Adipocyte (in vitro differentiated cells): ENCODE measurements around the gene MYO16.

Experiments
- DNase-seq: peaks from one replicate; pipeline ENCODE4 v3.0.0-alpha.2; 2015; ENCODE audit warnings: low read depth
- H3K27me3 ChIP-seq: replicated peaks from 2 replicates; pipeline ENCODE4 v1.7.0; 2013; ENCODE audit warnings: mild to moderate bottlenecking, low read length, moderate library complexity; ENCODE audit not compliant: control insufficient read depth, insufficient read depth
- H3K36me3 ChIP-seq: 2 replicates; pipeline ENCODE4 v1.7.0; 2013; ENCODE audit warnings: low read length, mild to moderate bottlenecking, moderate library complexity; ENCODE audit not compliant: control insufficient read depth, insufficient read depth, severe bottlenecking
- H3K4me1 ChIP-seq: 2 replicates; pipeline ENCODE4 v1.7.0; 2013; ENCODE audit warnings: mild to moderate bottlenecking, low read length, moderate library complexity; ENCODE audit not compliant: control insufficient read depth, insufficient read depth
- H3K4me3 ChIP-seq: 2 replicates; pipeline ENCODE4 v1.7.0; 2013; ENCODE audit warnings: mild to moderate bottlenecking, low read length, moderate library complexity
- H3K9ac ChIP-seq: 2 replicates; pipeline ENCODE4 v1.7.0; 2013; ENCODE audit warnings: mild to moderate bottlenecking, low read length, moderate library complexity
- H3K9me3 ChIP-seq: 2 replicates; pipeline ENCODE4 v1.7.0; 2013; ENCODE audit warnings: mild to moderate bottlenecking, low read length, moderate library complexity; ENCODE audit not compliant: control insufficient read depth

Gene MYO16

DNA sequence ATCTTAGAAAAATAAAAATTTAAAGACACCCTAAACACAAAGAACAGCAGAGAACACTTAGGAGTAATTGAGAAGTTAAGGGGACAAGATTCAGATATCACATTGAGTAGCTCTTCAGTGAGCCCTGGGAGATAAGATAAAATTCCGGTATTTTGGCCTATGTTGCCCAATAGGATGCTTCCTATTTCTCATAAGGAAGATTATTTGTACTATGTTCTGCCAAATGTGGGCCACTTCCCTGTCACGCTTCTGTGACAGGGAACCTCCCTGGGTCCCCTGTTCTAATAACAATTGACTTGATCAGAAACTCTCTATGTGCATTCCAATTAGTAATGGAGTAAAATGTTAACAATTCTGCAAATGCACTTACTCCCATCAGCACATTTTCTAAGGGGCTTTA lies 310.7 kb downstream of the MYO16 start:
- no peaks in the 10 kb centered on the region for H3K9me3 ChIP-seq
- H3K9ac ChIP-seq = no peak overlapping the region
- no peaks in the 10 kb centered on the region for H3K27me3 ChIP-seq
- no peak for DNase-seq
- H3K4me3 ChIP-seq = no peak overlapping the region
- H3K36me3 ChIP-seq = no peaks in the 10 kb centered on the region
- H3K4me1 ChIP-seq = peaks cover 7% of the 10 kb centered on the region

DNA sequence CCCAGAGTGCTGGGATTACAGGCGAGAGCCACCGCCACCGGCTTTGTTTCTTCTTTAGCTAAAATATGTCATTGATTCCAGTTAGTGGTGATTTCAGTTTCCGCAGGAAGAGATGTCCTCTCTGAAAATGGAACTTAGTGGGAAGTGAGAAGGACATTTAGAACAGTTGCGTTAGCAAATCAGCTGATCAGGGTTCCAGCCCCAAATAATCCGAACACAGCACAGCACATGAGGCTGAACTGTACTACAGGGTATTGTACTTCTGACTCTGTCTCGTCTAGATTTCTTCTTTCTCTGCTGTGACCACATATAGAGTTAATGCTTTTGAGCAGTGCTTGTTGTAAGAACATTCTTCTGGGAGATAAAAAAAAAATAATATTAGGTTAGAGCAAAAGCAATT lies 314.4 kb downstream of the MYO16 start:
- Histone ChIP-seq H3K36me3 (no peaks in the 10 kb centered on the region), H3K27me3 (no peaks in the 10 kb centered on the region), H3K4me3 (no peak overlapping the region), H3K9me3 (no peaks in the 10 kb centered on the region), H3K9ac (no peak overlapping the region), H3K4me1 (peaks cover 27% of the 10 kb centered on the region)
- DNase-seq = no peak

DNA sequence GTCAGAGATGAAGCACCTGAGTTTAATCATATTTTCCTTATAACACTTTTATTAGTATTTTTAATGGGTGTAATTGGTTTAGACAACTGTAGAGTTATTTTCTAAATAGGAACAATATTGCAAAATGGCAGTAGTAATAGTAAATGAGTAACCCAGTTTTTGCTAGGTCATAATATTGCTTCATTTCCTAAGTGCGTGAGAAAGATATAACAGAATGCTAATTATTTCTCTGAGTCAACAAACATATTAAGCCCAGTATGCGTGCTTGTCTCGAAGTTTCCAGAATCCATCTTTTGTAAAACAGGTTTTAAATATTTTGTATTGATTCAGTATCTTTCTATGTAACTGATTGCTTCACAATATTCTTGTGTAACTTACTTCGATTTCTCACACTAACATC lies 315.3 kb downstream of the MYO16 start:
- no peaks in the 10 kb centered on the region for H3K36me3 ChIP-seq
- no peak for DNase-seq

DNA sequence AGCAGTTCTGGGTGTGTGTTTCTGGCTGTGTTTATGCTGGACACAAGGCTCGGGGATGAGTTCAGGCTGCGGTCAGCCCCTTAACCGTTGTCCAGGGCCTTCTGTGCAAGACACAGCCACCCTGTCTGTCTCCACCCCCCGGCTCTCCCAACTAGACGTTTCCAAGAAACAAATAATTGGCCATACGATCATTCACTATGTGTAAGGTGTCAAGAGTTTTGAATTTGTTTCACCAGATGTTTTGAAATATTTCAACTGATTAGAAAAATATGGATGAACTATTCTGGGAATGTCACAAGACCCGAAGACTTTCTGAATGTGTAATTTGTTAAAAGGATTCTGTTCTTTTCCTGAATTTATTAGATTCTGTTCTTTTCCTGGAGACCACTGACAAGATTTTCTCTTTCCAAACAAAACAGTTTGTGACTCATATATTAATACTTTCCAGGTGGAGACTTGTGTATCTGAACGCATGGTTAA lies 318.2 kb downstream of the MYO16 start:
- Histone ChIP-seq H3K4me3 (peak overlapping the region; percentile 9), H3K27me3 (no peaks in the 10 kb centered on the region), H3K4me1 (peaks cover 27% of the 10 kb centered on the region), H3K36me3 (no peaks in the 10 kb centered on the region), H3K9me3 (no peaks in the 10 kb centered on the region), H3K9ac (peak overlapping the region; percentile 52)
- DNase-seq = peak; percentile 70

More for the DNA sequence above, 315.3 kb downstream of the MYO16 start:
- no peak overlapping the region for H3K9ac ChIP-seq
- H3K27me3 ChIP-seq = no peaks in the 10 kb centered on the region
- H3K9me3 ChIP-seq = no peaks in the 10 kb centered on the region
- no peak overlapping the region for H3K4me3 ChIP-seq
- peaks cover 27% of the 10 kb centered on the region for H3K4me1 ChIP-seq

DNA sequence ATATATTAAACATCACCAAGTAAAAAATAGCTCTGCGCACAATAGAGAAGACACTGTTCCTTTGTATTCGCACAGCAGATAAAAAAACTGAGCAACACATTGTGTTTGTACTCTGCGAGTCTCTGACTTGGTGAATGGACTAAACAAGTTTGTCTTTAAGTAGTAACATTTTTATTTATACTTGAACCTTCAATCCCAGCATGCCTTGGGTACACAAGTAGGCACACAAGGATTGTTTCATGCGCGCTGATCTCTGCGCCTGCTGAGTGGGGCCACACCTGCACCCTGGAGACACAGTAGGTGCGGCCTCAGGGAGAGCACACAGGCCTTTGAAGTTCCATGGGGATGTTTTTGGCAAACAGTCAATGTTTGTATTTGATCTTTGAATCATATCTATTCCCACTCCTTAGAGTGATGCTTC lies 318.9 kb downstream of the MYO16 start:
- Histone ChIP-seq H3K36me3 (no peaks in the 10 kb centered on the region), H3K9me3 (no peaks in the 10 kb centered on the region), H3K4me1 (peaks cover 27% of the 10 kb centered on the region), H3K9ac (peak overlapping the region; percentile 28), H3K27me3 (no peaks in the 10 kb centered on the region), H3K4me3 (no peak overlapping the region)
- DNase-seq = no peak

DNA sequence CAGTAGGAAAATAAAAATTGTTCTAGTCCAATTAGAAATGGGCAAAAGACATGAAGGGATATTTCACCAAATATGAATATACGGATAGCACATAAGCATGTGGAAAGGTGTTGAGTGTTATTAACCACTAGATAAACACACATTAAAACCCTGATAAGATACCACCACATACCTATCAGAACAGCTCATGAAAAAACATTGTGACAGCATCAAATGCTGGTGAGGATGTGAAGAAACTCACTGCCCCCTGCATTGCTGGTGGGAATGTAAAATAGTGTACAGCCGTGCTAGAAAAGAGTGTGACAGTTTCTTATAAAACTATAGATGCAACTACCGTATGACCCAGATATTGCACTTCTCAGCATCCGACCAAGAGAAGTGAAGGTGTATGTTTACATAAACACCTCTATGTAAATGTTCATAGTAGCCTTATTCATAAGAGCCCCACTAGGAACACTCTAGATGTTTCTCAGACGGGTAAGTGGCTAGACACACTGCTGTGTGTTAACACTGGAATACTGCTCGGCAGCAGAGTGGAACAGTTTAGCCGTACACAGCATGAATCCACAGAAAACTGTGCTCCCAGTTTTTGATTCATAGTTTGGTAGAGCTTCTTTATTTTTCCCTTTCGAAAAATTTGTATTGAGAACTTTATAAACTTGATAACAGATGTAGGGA lies 321.1 kb downstream of the MYO16 start:
- H3K27me3 ChIP-seq = no peaks in the 10 kb centered on the region
- no peak overlapping the region for H3K9ac ChIP-seq
- H3K36me3 ChIP-seq = no peaks in the 10 kb centered on the region
- no peaks in the 10 kb centered on the region for H3K9me3 ChIP-seq
- no peak overlapping the region for H3K4me3 ChIP-seq
- H3K4me1 ChIP-seq = peaks cover 18% of the 10 kb centered on the region
- DNase-seq = no peak

DNA sequence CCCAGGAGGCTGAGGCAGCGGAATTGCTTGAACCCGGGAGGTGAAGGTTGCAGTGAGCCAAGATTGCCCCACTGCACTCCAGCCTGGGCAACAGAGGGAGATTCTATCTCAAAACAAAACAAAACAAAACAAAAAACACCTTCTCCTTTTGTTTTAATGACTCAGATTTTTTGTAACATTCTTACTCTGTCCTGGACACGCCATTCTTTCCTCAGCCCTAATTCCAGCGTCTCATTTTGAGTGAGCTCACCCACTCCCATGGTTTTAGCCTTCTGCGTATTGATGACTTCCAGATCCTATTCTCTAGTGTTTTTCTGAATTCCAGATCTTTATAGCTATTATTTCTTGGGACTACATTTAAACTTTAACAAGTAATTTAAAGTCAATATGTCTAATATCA lies 326.3 kb downstream of the MYO16 start:
- Histone ChIP-seq H3K4me3 (no peak overlapping the region), H3K9me3 (no peaks in the 10 kb centered on the region), H3K9ac (no peak overlapping the region), H3K27me3 (no peaks in the 10 kb centered on the region), H3K36me3 (no peaks in the 10 kb centered on the region), H3K4me1 (peaks cover 4% of the 10 kb centered on the region)
- DNase-seq = no peak

DNA sequence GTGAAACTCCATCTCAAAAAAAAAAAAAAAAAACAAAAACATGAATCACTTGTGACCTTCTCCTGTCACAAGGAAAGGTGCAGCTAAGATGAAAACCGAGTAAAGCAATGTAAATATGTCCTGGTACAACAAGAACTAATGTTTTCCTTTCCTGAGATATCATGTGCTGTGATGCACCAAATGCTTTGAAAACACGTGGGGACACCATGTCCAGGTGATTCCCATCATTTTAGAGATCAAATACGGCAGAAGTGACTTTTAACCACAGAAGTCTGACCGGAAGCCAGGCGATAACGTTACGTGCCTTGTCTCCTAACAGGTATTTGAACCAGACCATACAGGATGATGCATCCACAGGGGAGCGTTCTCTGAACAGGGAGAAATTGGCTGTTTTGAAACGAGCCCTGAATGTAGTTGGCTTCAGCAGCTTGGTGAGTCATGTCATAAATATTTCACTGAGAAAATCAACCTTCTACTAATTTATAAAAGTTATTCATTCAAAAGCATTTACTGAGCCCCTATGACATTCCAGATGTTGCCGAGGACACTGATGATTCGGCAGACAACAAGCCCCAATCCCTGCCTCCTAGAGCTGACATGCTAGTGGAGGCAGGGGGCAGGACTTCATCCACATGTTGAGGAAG lies 328.1 kb downstream of the MYO16 start:
- peak; percentile 85 for DNase-seq
- Histone ChIP-seq H3K27me3 (no peaks in the 10 kb centered on the region), H3K4me1 (peaks cover 11% of the 10 kb centered on the region), H3K9ac (peak overlapping the region; percentile 58), H3K4me3 (peak overlapping the region; percentile 36), H3K9me3 (no peaks in the 10 kb centered on the region), H3K36me3 (no peaks in the 10 kb centered on the region)

DNA sequence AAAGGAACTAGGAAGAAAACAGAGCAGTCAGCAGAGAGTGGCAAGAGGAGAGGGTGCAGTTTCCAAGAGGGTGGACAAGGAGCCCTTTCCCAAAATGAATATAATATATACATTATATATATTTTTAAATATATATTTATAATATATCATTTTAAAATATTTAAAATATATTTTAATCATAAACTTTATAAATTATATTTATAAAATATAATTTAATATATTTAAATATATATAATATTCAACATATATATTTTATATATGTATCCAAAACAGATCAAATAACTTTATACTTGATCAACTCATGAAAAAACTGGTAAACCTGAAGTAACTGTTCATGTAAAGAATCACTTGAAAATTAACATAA lies 328.6 kb downstream of the MYO16 start:
- no peak overlapping the region for H3K9ac ChIP-seq
- H3K4me3 ChIP-seq = no peak overlapping the region
- no peak for DNase-seq
- H3K4me1 ChIP-seq = peaks cover 11% of the 10 kb centered on the region
- H3K27me3 ChIP-seq = no peaks in the 10 kb centered on the region
- no peaks in the 10 kb centered on the region for H3K9me3 ChIP-seq
- H3K36me3 ChIP-seq = no peaks in the 10 kb centered on the region

DNA sequence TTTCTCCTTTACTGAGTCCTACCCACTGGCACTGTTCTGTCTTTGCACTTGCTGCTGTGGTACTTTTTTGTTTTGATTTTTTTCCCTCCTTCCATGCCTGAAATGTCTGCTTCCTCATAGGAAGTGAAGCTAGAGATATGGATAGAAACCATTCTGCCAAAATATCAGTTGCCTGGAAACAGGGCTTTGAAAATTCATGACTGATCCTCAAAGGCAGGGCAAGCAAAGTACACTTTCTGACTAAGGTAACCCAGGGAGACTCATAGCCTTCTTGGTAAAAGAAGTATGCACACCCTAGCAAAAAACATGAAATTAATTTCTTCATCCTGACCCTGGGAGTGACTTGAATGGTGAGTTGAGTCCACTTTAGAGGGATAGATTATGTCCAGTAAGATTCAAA lies 329.8 kb downstream of the MYO16 start:
- Histone ChIP-seq H3K4me3 (no peak overlapping the region), H3K27me3 (no peaks in the 10 kb centered on the region), H3K9me3 (no peaks in the 10 kb centered on the region), H3K9ac (no peak overlapping the region), H3K36me3 (no peaks in the 10 kb centered on the region), H3K4me1 (peaks cover 16% of the 10 kb centered on the region)
- DNase-seq = no peak

DNA sequence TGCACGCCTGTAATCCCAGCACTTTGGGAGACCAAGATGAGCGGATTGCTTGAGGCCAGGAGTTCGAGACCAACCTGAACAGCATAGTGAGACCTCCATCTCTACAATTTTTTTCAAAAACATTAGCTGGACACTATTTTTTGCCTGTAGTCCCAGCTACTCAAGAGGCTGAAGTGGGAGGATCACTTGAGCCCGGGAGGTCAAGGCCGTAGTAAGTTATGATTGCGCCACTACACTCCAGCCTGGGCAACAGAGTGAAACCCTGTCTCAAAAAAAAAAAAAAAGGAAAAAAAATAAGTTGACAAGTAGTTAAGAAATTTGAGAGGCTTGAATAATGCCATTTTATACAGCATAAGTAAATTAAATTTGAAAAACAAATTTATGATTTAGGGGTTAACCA lies 330.6 kb downstream of the MYO16 start:
- H3K27me3 ChIP-seq = no peaks in the 10 kb centered on the region
- no peaks in the 10 kb centered on the region for H3K36me3 ChIP-seq
- H3K9me3 ChIP-seq = no peaks in the 10 kb centered on the region
- H3K9ac ChIP-seq = no peak overlapping the region
- DNase-seq = no peak
- H3K4me3 ChIP-seq = no peak overlapping the region
- H3K4me1 ChIP-seq = peaks cover 21% of the 10 kb centered on the region
